Calu3 (cell line): ENCODE results near the gene OR10R2. TPM values are rescaled to one million over a fixed set of nuclear protein-coding genes. Genes with fewer than 3 reads are reported as not detected.

Experiments
- BruUV-seq: library from RNA; stranded (reverse); fragments of 400-500 nt; replicated peaks from 2 replicates; lab custom pipeline; 2021; lab: Mats Ljungman, UMichigan
- CTCF ChIA-PET: fragments of 300-600 bp; sonication (Branson Sonifier 250); formaldehyde crosslinking; loops from one replicate; lab custom pipeline; 2022; ENCODE audit warnings: antibody characterized with exemption; lab: Charles Lee
- DNase-seq: peaks from one replicate; pipeline ENCODE4 v3.0.0; 2022
- H3K27ac Mint-ChIP-seq: one replicate; pipeline ENCODE4 v1.8.0; 2022; ENCODE audit warnings: mixed read lengths; ENCODE audit not compliant: unreplicated experiment
- H3K27me3 Mint-ChIP-seq: one replicate; pipeline ENCODE4 v1.8.0; 2022; ENCODE audit warnings: mixed read lengths; ENCODE audit not compliant: unreplicated experiment
- H3K36me3 Mint-ChIP-seq: one replicate; pipeline ENCODE4 v1.8.0; 2022; ENCODE audit warnings: mild to moderate bottlenecking, moderate library complexity, mixed read lengths; ENCODE audit not compliant: insufficient read depth, unreplicated experiment
- H3K4me1 Mint-ChIP-seq: one replicate; pipeline ENCODE4 v1.8.0; 2022; ENCODE audit warnings: mild to moderate bottlenecking, low read depth, mixed read lengths; ENCODE audit not compliant: unreplicated experiment
- H3K4me3 Mint-ChIP-seq: one replicate; pipeline ENCODE4 v1.8.0; 2022; ENCODE audit warnings: mild to moderate bottlenecking, low read depth, moderate library complexity, mixed read lengths; ENCODE audit not compliant: unreplicated experiment
- H3K9me3 Mint-ChIP-seq: one replicate; pipeline ENCODE4 v1.8.0; 2022; ENCODE audit warnings: low read depth, mixed read lengths; ENCODE audit not compliant: unreplicated experiment
- intact Hi-C: fragments of 100-400 bp; cut with micrococcal nuclease; formaldehyde crosslinking; loops from one replicate; pipeline ENCODE4 v1.10.0; 2022; ENCODE audit not compliant: unreplicated experiment
- total RNA-seq: library from RNA; stranded (reverse); gene quantifications from 2 replicates; pipeline ENCODE4 v1.2.3, GENCODE V29; 2022
- TF ChIP-seq, protein P1 (sequence below): fragments of 200-600 bp; IDR thresholded peaks from one replicate; pipeline ENCODE4 v1.8.0; 2022; ENCODE audit warnings: antibody characterized with exemption; ENCODE audit not compliant: unreplicated experiment

Gene OR10R2
- total RNA-seq, 1 experiment from 2014 or later, result not detected

DNA sequence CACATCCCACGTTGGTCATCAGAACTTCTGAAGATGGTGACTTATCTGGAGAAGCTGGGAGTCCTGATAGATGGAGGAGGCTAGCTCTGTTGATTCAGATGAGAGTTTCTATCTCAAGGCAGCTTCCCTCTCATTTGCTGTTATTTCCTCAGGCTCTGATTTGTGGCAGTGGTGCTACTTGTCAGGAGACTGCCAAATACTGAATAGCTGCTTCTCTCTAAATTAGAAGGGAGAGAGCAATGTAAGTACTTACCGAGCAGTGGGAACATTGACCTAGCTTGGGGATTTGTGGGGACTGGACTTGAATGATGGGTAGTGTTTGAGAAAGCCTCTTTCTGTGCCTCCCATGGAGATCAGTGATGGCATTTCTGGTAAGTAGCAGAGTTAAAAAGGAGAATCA, 10.5 kb upstream of the OR10R2 start, which contains the start of gene OR10K1:
Gene OR10K1 (plus strand): TSS at position 301 of the 400 bp plus-strand sequence. CDS start 3,728 bp downstream, outside the sequence.
- Mint-ChIP-seq H3K27ac (no peak within 1 kb of the TSS), H3K9me3 (peaks cover 6% of the 10 kb centered on the region), H3K36me3 (no peaks in the 10 kb centered on the region), H3K4me1 (no peaks in the 10 kb centered on the region), H3K4me3 (no peak within 1 kb of the TSS), H3K27me3 (peaks cover 13% of the 10 kb centered on the region)
- intact Hi-C loops, result no loop called here
- BruUV-seq, result no TSS peak
- no peak for DNase-seq
- TF ChIP-seq, protein P1, sequence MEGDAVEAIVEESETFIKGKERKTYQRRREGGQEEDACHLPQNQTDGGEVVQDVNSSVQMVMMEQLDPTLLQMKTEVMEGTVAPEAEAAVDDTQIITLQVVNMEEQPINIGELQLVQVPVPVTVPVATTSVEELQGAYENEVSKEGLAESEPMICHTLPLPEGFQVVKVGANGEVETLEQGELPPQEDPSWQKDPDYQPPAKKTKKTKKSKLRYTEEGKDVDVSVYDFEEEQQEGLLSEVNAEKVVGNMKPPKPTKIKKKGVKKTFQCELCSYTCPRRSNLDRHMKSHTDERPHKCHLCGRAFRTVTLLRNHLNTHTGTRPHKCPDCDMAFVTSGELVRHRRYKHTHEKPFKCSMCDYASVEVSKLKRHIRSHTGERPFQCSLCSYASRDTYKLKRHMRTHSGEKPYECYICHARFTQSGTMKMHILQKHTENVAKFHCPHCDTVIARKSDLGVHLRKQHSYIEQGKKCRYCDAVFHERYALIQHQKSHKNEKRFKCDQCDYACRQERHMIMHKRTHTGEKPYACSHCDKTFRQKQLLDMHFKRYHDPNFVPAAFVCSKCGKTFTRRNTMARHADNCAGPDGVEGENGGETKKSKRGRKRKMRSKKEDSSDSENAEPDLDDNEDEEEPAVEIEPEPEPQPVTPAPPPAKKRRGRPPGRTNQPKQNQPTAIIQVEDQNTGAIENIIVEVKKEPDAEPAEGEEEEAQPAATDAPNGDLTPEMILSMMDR, result no peak
- CTCF ChIA-PET, result no interaction called here

DNA sequence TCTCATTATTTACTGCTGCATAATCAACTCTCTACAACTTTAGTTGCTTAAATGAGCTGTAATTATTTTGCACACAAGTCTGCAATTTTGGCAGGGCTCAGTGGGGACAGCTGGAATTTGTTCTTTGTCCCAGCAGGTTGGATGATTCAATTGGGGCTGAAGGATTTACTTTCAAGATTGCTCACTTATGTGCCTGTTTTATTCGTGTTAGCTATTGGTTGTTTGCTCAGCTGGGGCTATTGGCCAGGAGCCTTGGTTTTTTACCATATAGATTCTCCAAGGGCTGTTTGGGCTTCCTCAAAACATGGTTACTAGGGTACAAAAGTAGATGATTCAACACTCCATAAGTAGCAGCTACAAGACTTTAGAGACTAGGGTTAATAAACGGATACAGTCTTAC, 13.4 kb downstream of the OR10R2 start:
- TF ChIP-seq, protein P1, result no peak
- Mint-ChIP-seq H3K27me3 (peaks cover 30% of the 10 kb centered on the region), H3K9me3 (no peaks in the 10 kb centered on the region), H3K4me3 (no peak overlapping the region), H3K27ac (no peak overlapping the region), H3K36me3 (no peaks in the 10 kb centered on the region), H3K4me1 (no peaks in the 10 kb centered on the region)
- BruUV-seq, result no TSS peak
- intact Hi-C loops, result no loop called here
- CTCF ChIA-PET, result no interaction called here
- no peak for DNase-seq

DNA sequence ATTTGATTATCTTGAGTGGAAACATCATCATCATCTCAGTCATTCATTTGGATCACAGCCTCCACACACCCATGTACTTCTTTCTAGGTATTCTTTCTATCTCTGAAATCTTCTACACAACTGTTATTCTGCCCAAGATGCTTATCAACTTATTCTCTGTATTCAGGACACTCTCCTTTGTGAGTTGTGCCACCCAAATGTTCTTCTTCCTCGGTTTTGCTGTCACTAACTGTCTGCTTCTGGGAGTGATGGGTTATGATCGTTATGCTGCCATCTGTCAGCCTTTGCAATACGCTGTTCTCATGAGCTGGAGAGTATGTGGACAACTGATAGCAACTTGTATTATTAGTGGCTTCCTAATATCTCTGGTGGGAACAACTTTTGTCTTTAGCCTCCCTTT, 19.3 kb downstream of the OR10R2 start:
- Mint-ChIP-seq H3K4me1 (no peaks in the 10 kb centered on the region), H3K4me3 (no peak overlapping the region), H3K9me3 (no peaks in the 10 kb centered on the region), H3K27ac (no peak overlapping the region), H3K36me3 (no peaks in the 10 kb centered on the region), H3K27me3 (peaks cover 38% of the 10 kb centered on the region)
- TF ChIP-seq, protein P1, result no peak
- CTCF ChIA-PET, result interaction anchor here (0.7 to 0.8 kb wide), 2 partner anchors 54 to 155 kb away, joined by 3 read pairs; no protein-coding TSS in a partner anchor
- intact Hi-C loops, result no loop called here
- no TSS peak for BruUV-seq
- no peak for DNase-seq

DNA sequence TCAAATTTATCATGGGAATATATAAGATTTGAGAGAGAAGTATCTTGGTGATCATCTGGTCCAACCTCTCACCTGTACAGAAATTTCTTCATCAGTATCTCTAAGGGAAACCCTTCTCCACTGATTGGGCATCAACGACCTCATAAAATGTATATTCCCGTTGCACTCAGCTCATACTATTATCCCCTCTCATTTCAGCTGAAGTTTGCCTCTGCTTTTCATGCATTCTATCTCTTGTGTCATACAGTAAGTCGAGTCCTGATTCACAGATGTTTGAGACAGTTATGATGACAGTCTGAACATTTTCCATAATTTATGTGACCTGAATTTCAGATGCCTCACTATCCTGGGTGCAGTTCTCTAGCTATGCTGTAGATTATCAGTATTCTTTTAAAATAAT, 21.0 kb downstream of the OR10R2 start:
- TF ChIP-seq, protein P1, result no peak
- H3K36me3 Mint-ChIP-seq, result no peaks in the 10 kb centered on the region
- CTCF ChIA-PET, result interaction anchor here (1.4 kb wide), 1 partner anchor 21 kb away, joined by 3 read pairs; the partner anchor contains the start of gene OR10R2
- intact Hi-C loops, result no loop called here
- no peak overlapping the region for H3K4me3 Mint-ChIP-seq
- H3K27me3 Mint-ChIP-seq, result peaks cover 38% of the 10 kb centered on the region
- no peaks in the 10 kb centered on the region for H3K9me3 Mint-ChIP-seq
- H3K4me1 Mint-ChIP-seq, result no peaks in the 10 kb centered on the region
- DNase-seq, result no peak
- no peak overlapping the region for H3K27ac Mint-ChIP-seq
- BruUV-seq, result no TSS peak
